ENCODE results near the gene MMP1.
A peak's percentile ranks its signal among the peaks of the same experiment; 100 is the strongest.
"Not testable (repeated sequence)": the region's sequence is repeated elsewhere in the genome, so short reads cannot be mapped to it uniquely, and the experiment has no call there.

The MMP1 gene

DNA sequence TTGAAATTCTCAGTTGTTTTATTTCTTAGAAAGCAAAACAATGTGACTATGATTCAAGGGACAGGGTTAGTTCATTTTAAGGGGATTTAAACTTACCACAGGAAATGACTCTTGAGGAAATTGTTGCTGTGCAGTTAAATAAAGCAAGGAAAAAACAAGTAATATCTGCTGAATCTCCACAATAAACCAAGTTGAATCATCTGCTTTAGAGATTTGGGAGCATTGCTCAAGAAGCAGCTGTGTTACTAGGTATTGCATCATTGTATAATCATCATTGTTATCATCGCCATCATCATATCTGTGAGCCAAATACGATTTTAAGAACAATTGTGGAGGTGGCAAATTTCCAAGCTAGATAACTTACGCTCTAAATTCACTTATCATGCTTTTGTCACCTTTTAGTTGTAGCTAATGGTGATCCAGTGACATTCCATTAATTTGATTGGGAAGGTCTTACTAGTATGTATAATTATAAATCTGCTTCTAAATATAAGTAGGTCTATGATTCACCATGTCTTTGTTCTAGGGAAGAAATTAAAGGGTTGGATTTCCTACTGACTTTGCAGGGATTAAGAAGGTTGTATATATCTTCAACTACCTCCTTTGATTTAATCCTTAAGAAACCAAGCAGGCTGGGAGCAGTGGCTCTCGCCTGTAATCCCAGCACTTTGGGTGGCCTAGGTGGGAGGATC is 37.5 kb downstream of the MMP1 start:
- peak; percentile 91 for DNase-seq (ENCODE audit: low read depth in 2 of 2)

DNA sequence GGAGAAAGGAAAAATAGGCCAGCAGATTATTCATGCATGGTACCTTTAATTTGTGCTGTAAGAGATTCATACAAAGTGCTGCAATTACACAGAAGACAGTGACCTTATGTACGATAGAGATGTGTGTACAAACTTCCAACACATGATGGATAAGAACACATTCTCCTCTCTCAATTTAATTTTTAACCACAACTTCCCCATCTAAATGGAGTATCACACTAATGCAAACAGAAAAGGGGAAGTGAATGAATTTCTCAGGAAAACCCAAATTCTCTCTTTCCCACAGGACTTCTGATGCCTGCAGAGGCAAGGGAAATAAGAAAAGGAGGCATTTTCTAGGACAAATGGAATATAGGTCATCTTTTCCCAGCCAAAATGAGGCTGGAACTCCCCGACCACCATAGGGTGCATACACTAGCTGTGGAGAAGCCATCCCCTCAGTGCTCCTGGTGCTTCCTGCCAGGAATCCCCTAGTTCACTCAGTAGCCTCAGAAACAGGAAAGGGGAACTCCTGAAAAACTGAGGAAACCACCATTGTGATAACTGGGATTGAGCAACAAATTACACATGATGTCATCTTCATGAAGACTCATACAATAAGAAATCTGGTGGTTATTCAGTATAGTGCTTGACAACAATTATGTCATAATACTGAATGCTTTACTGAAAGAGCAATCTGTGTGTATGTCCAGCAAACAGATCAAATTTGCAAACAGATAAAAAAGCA is 40.0 kb downstream of the MMP1 start:
- no peak for DNase-seq (ENCODE audit: low read depth in 2 of 2)

DNA sequence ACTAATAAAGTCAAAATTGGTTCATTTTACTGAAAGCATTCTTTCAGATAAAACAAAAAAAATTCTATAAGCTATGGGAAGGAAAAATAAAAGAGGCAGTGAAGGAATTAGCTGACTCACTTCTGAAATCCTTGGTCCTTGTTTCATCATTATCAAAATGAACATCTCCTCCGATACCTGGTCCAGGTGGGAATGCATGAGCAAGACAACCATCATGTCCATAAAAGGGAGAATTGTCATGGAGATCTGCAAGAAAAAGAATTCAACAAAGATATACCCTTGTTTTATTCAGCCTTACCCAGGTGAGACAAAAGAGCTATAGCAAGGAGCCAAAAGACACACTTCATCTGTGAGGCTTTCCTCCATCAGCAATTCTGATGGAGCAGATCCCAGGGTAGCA is 44.7 kb downstream of the MMP1 start:
- DNase-seq (ENCODE audit: low read depth in 2 of 2), result no peak

DNA sequence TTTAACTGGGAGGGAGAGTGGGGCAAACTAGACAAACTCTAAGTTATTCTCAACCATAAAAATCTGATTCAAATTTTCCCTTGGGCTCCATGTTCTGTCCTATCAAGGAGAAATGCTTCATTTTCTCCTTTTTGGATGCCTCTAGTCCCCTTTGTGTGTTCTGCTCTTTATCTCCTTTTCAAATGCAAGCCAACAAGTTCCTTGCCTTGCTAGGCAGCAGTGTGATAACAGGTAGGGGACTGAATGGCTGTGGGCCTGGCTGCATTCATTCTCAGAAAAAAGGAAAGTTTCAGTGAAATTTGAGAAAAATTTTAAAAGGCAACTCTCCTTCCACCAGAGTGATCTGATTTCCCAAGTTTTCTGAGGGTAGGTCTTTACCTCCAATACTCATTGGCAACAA is 46.3 kb downstream of the MMP1 start:
- DNase-seq (ENCODE audit: low read depth in 2 of 2), result no peak

DNA sequence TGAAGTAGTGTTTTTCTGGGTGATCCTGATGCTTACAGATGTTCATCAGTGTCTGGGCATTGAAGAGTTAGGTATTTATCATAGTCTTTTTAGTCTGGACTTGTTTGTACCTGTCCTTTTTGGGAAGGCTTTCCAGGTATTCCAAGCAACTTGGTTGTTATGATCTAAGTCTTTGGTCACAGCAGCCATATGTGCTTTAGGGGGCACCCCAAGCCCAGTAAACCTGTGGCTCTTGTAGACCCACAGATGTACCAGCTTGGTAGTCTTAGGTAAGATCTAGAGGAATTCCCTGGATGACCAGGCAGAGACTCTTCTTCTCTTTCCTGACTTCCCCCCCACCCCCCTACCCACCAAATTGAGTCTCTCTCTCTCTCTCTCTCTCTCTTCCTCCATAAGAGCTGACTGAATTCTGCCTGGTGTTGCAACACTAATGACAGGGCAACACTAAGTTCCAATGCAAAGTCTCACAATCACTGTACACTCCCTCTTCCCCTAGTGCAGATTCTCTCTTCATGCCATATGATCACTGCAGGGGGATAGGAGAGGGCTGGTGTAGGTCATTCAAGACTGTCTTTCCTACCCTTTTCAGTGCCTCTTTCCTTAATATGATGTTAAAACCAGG is 48.7 kb downstream of the MMP1 start:
- DNase-seq (ENCODE audit: low read depth in 2 of 2), result no peak

DNA sequence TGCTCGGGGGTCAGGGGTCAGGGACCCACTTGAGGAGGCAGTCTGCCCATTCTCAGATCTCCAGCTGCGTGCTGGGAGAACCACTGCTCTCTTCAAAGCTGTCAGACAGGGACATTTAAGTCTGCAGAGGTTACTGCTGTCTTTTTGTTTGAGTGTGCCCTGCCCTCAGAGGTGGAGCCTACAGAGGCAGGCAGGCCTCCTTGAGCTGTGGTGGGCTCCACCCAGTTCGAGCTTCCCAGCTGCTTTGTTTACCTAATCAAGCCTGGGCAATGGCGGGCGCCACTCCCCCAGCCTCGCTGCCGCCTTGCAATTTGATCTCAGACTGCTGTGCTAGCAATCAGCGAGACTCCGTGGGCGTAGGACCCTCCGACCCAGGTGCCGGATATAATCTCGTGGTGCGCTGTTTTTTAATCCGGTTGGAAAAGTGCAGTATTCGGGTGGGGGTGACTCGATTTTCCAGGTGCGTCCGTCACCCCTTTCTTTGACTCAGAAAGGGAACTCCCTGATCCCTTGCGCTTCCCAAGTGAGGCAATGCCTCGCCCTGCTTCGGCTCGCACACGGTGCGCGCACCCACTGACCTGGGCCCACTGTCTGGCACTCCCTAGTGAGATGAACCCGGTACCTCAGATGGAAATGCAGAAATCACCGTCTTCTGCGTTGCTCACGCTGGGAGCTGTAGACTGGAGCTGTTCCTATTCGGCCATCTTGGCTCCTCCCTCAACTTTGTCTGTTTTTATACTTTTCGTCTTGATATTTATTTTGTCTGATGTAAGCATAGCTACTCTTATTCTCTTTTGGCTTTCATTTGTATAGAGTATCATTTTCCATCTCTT is 51.0 kb downstream of the MMP1 start:
- not testable (repeated sequence) for DNase-seq (ENCODE audit: low read depth in 2 of 2)

Data from fibroblast of skin of left quadriceps (primary cell).